Measurements from ENCODE around the gene RNF20. TPM values are rescaled to one million over a fixed set of nuclear protein-coding genes. Genes with fewer than 3 reads are reported as not detected.

RNF20 gene
- total and polyA plus RNA-seq, 10 of the 15 experiments (the other 5 are each of a cell fraction or from before 2014, with no cell fraction given): 7.5 to 38.9 (median 26.7) TPM

GRCh38 chr9:101590901-101591300, 57.2 kb downstream of the RNF20 start (continued):
- TF ChIP-seq ELK1 (IDR thresholded peaks at IDR 0.05; ENCODE audit: low read depth, low read length) (no peak), NFXL1 (IDR thresholded peaks at IDR 0.05; ENCODE audit: borderline replicate concordance) (no peak), BHLHE40 (IDR thresholded peaks at IDR 0.05; ENCODE audit: borderline replicate concordance in 1 of 2, low read depth in 2 of 2, low read length in 1 of 2) (no peak), HDAC6 (IDR thresholded peaks at IDR 0.05; ENCODE audit: unreplicated experiment) (no peak)

- H3K4me3 ChIP-seq: no peak overlapping the region
- no peaks in the 10 kb centered on the region for H3K9me3 ChIP-seq (replicated peaks; ENCODE audit: control insufficient read depth, insufficient read depth, low read length)
- H3K9ac ChIP-seq (ENCODE audit: control insufficient read depth, insufficient read depth, low read length): no peak overlapping the region
- ChIA-PET SMC1A (ENCODE audit: uncharacterized antibody, unreplicated experiment) (no interaction called here), CTCF (interaction anchor here (1.6 to 1.9 kb wide), 2 partner anchors 9 to 12 kb away, joined by 5 to 6 read pairs; no protein-coding TSS in a partner anchor), RAD21 (ENCODE audit: unreplicated experiment) (no interaction called here), POLR2A (no interaction called here)
- no peak overlapping the region for H3K4me2 ChIP-seq (ENCODE audit: control insufficient read depth, insufficient read depth)
- FAIRE-seq: no peak
- no peaks in the 10 kb centered on the region for H3K79me2 ChIP-seq (ENCODE audit: control insufficient read depth, insufficient read depth, low read length)
- intact Hi-C loops (cut with micrococcal nuclease; ENCODE audit: unreplicated experiment): no loop called here
- in situ Hi-C loops (cut with MboI): no loop called here
- no TSS peak for BruUV-seq (replicated peaks)
- H2AFZ ChIP-seq (ENCODE audit: control insufficient read depth, low read depth, low read length): no peak overlapping the region
- no peak for DNase-seq (ENCODE audit: low read depth, low spot score)
- no peak overlapping the region for H3K27ac ChIP-seq (ENCODE audit: control insufficient read depth, insufficient read depth)
- no peaks in the 10 kb centered on the region for H3K36me3 ChIP-seq (ENCODE audit: control insufficient read depth in 2 of 2, insufficient read depth in 2 of 2, low read length in 1 of 2)
- ATAC-seq: no peak
- peaks cover 0 to 3% of the 10 kb centered on the region in 2 experiments; a peak in 1 of 4 replicates for H3K27me3 ChIP-seq (replicated peaks in 1 of 2; ENCODE audit: control insufficient read depth in 2 of 2, insufficient read depth in 2 of 2, low read length in 1 of 2)
- H4K20me1 ChIP-seq (ENCODE audit: control insufficient read depth, insufficient read depth): no peaks in the 10 kb centered on the region
- H3K4me1 ChIP-seq (ENCODE audit: control insufficient read depth, insufficient read depth, low read length): no peaks in the 10 kb centered on the region
- no peak for TF ChIP-seq REST (IDR thresholded peaks at IDR 0.05; ENCODE audit: low read depth, low read length)
- no peak for TF ChIP-seq SP1 (IDR thresholded peaks at IDR 0.05; ENCODE audit: low read depth, low read length)
- TF ChIP-seq JUNB (IDR thresholded peaks at IDR 0.05): no peak
- TF ChIP-seq IKZF2 (IDR thresholded peaks at IDR 0.05): no peak
- TF ChIP-seq MTA3 (IDR thresholded peaks at IDR 0.05; ENCODE audit: borderline replicate concordance, low read length): no peak
- no peak for TF ChIP-seq SMARCA5 (IDR thresholded peaks at IDR 0.05)
- TF ChIP-seq RB1 (IDR thresholded peaks at IDR 0.05; ENCODE audit: borderline replicate concordance): no peak
- no peak for TF ChIP-seq ZNF274 (IDR thresholded peaks at IDR 0.05; ENCODE audit: insufficient read depth, insufficient read length)
- no peak for TF ChIP-seq RAD51 (IDR thresholded peaks at IDR 0.05)
- TF ChIP-seq PRDM15 (CRISPR knock-in tag; IDR thresholded peaks at IDR 0.05): no peak
- no peak for TF ChIP-seq IKZF1 (conservative IDR thresholded peaks at IDR 0.05)
- no peak for TF ChIP-seq CHD2 (IDR thresholded peaks at IDR 0.05; ENCODE audit: borderline replicate concordance, low read depth, low read length)
These were observed 58.3 kb downstream of the RNF20 start for GRCh38 chr9:101591787-101592446.

Measured in GM12878 (cell line).